MM.1S (cell line): ENCODE data around the gene TUBB2B.
A peak's percentile ranks its signal among the peaks of the same experiment; 100 is the strongest.

Experiments used
- DNase-seq: peaks from one replicate; pipeline ENCODE4 v3.0.0-alpha.2; 2015
- H2AFZ ChIP-seq: fragments of 300-600 bp; sonication (generic); 2 replicates; pipeline ENCODE4 v1.6.0; 2016; ENCODE audit warnings: antibody characterized with exemption, low read length
- H3F3A ChIP-seq: fragments of 300-600 bp; sonication (generic); 2 replicates; pipeline ENCODE4 v1.6.1; 2016; ENCODE audit warnings: mild to moderate bottlenecking, antibody characterized with exemption, low read length, moderate library complexity, mixed read lengths; ENCODE audit not compliant: insufficient read depth
- H3K27ac ChIP-seq: fragments of 300-600 bp; sonication (generic); 2 replicates; pipeline ENCODE4 v1.5.1; 2016; ENCODE audit warnings: mild to moderate bottlenecking, low read length
- H3K27me3 ChIP-seq: fragments of 300-600 bp; sonication (generic); replicated peaks from 2 replicates; pipeline ENCODE4 v1.6.0; 2016; ENCODE audit warnings: low read length; ENCODE audit not compliant: insufficient read depth
- H3K36me3 ChIP-seq: fragments of 300-600 bp; sonication (generic); replicated peaks from 2 replicates; pipeline ENCODE4 v1.6.1; 2016; ENCODE audit warnings: mild to moderate bottlenecking, low read length, mixed read lengths; ENCODE audit not compliant: insufficient read depth
- H3K4me1 ChIP-seq: fragments of 300-600 bp; sonication (generic); 2 replicates; pipeline ENCODE4 v1.6.1; 2016; ENCODE audit warnings: low read length, mixed read lengths
- H3K4me2 ChIP-seq: fragments of 300-600 bp; sonication (generic); 2 replicates; pipeline ENCODE4 v1.6.0; 2016; ENCODE audit warnings: low read depth, low read length
- H3K4me3 ChIP-seq: fragments of 300-600 bp; sonication (generic); 2 replicates; pipeline ENCODE4 v1.5.1; 2016; ENCODE audit warnings: low read length, mixed read lengths
- H3K79me2 ChIP-seq: fragments of 300-600 bp; sonication (generic); 2 replicates; pipeline ENCODE4 v1.6.1; 2016; ENCODE audit warnings: mixed run types, low read length, mixed read lengths
- H3K9ac ChIP-seq: fragments of 300-600 bp; sonication (generic); 2 replicates; pipeline ENCODE4 v1.6.1; 2016; ENCODE audit warnings: low read length, mixed read lengths
- H3K9me2 ChIP-seq: fragments of 300-600 bp; sonication (generic); replicated peaks from 2 replicates; pipeline ENCODE4 v1.6.1; 2016; ENCODE audit warnings: mild to moderate bottlenecking, low read length, mixed read lengths; ENCODE audit not compliant: insufficient read depth
- H3K9me3 ChIP-seq: fragments of 300-600 bp; sonication (generic); replicated peaks from 2 replicates; pipeline ENCODE4 v1.6.1; 2016; ENCODE audit warnings: mild to moderate bottlenecking, low read length, mixed read lengths; ENCODE audit not compliant: insufficient read depth
- H4K20me1 ChIP-seq: fragments of 300-600 bp; sonication (generic); 2 replicates; pipeline ENCODE4 v1.6.1; 2016; ENCODE audit warnings: mild to moderate bottlenecking, low read length, moderate library complexity, mixed read lengths; ENCODE audit not compliant: insufficient read depth
- EZH2 ChIP-seq: fragments of 300-600 bp; sonication (generic); optimal IDR thresholded peaks from 2 replicates; pipeline ENCODE3; 2017; ENCODE audit warnings: low read depth, mild to moderate bottlenecking, antibody characterized with exemption, low read length, mixed read lengths
- EZH2phosphoT487 ChIP-seq: fragments of 300-600 bp; sonication (generic); IDR thresholded peaks from 2 replicates; pipeline ENCODE4 v1.6.1; 2018; ENCODE audit warnings: antibody characterized with exemption, low read length
- TF ChIP-seq, protein P1 (sequence below): fragments of 300-600 bp; sonication (generic); IDR thresholded peaks from 2 replicates; pipeline ENCODE4 v1.5.1; 2016; ENCODE audit warnings: antibody characterized with exemption, low read length, mixed read lengths

Gene TUBB2B

GRCh38 chr6:3251462-3252314, 24.2 kb upstream of the TUBB2B start:
- Histone ChIP-seq H3K9me2 (no peaks in the 10 kb centered on the region), H3K27ac (no peak overlapping the region), H3K27me3 (no peaks in the 10 kb centered on the region), H3K9me3 (no peaks in the 10 kb centered on the region), H4K20me1 (no peaks in the 10 kb centered on the region), H3F3A (no peaks in the 10 kb centered on the region), H3K79me2 (no peaks in the 10 kb centered on the region), H3K4me2 (peak overlapping the region; percentile 71), H3K36me3 (no peaks in the 10 kb centered on the region), H3K9ac (no peak overlapping the region), H3K4me1 (0 out of 2 replicates have a peak, but pooled peaks cover 3% of the 10 kb centered on the region), H3K4me3 (no peak overlapping the region), H2AFZ (peak overlapping the region; percentile 87)
- TF ChIP-seq EZH2phosphoT487: no peak
- TF ChIP-seq, protein P1, sequence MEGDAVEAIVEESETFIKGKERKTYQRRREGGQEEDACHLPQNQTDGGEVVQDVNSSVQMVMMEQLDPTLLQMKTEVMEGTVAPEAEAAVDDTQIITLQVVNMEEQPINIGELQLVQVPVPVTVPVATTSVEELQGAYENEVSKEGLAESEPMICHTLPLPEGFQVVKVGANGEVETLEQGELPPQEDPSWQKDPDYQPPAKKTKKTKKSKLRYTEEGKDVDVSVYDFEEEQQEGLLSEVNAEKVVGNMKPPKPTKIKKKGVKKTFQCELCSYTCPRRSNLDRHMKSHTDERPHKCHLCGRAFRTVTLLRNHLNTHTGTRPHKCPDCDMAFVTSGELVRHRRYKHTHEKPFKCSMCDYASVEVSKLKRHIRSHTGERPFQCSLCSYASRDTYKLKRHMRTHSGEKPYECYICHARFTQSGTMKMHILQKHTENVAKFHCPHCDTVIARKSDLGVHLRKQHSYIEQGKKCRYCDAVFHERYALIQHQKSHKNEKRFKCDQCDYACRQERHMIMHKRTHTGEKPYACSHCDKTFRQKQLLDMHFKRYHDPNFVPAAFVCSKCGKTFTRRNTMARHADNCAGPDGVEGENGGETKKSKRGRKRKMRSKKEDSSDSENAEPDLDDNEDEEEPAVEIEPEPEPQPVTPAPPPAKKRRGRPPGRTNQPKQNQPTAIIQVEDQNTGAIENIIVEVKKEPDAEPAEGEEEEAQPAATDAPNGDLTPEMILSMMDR: peak; percentile 94
- peak; percentile 72 for DNase-seq

- 0 out of 2 replicates have a peak, but pooled peaks cover 3% of the 10 kb centered on the region for H3K4me1 ChIP-seq
- H3K9me3 ChIP-seq: no peaks in the 10 kb centered on the region
- no peaks in the 10 kb centered on the region for H3K9me2 ChIP-seq
- no peaks in the 10 kb centered on the region for H3F3A ChIP-seq
- TF ChIP-seq EZH2 (no peak), EZH2phosphoT487 (no peak)
- TF ChIP-seq, protein P1: no peak
- H4K20me1 ChIP-seq: no peaks in the 10 kb centered on the region
- H3K79me2 ChIP-seq: no peaks in the 10 kb centered on the region
- no peak overlapping the region for H3K4me3 ChIP-seq
- H2AFZ ChIP-seq: no peak overlapping the region
- DNase-seq: no peak
- H3K27me3 ChIP-seq: no peaks in the 10 kb centered on the region
- no peaks in the 10 kb centered on the region for H3K36me3 ChIP-seq
- H3K9ac ChIP-seq: no peak overlapping the region
- H3K4me2 ChIP-seq: no peak overlapping the region
- H3K27ac ChIP-seq: no peak overlapping the region
These were observed 22.8 kb upstream of the TUBB2B start for GRCh38 chr6:3250231-3250675.

- no peak for DNase-seq
- no peak overlapping the region for H3K4me2 ChIP-seq
- no peaks in the 10 kb centered on the region for H3K9me2 ChIP-seq
- no peak overlapping the region for H3K27ac ChIP-seq
- no peaks in the 10 kb centered on the region for H3K36me3 ChIP-seq
- TF ChIP-seq EZH2phosphoT487 (no peak), EZH2 (no peak)
- TF ChIP-seq, protein P1: no peak
- no peaks in the 10 kb centered on the region for H3K79me2 ChIP-seq
- H3F3A ChIP-seq: no peaks in the 10 kb centered on the region
- no peak overlapping the region for H3K9ac ChIP-seq
- no peaks in the 10 kb centered on the region for H3K9me3 ChIP-seq
- H3K27me3 ChIP-seq: no peaks in the 10 kb centered on the region
- H2AFZ ChIP-seq: no peak overlapping the region
- H3K4me3 ChIP-seq: no peak overlapping the region
- no peaks in the 10 kb centered on the region for H4K20me1 ChIP-seq
- H3K4me1 ChIP-seq: 0 out of 2 replicates have a peak, but pooled peaks cover 3% of the 10 kb centered on the region
These were observed 22.4 kb upstream of the TUBB2B start for GRCh38 chr6:3249821-3250220.
